Non-pigmented ciliary epithelial cell (primary cell): Measurements from ENCODE around the gene PPM1J.
"Not testable (repeated sequence)": the region's sequence is repeated elsewhere in the genome, so short reads cannot be mapped to it uniquely, and the experiment has no call there.

Experiments
- DNase-seq: peaks from one replicate; pipeline ENCODE4 v3.0.0-alpha.2; 2010; ENCODE audit warnings: low read depth

The PPM1J gene

GRCh38 chr1:112715264-112716053 is at the start of gene PPM1J:
Gene PPM1J (minus strand): TSS chr1:112715332. CDS start chr1:112715301, 31 bp downstream.
- no peak for DNase-seq

GRCh38 chr1:112762541-112763500 is 47.7 kb upstream of the PPM1J start:
- DNase-seq, result no peak

- DNase-seq, result no peak
Measured at GRCh38 chr1:112761714-112762480, 46.8 kb upstream of the PPM1J start.

GRCh38 chr1:112759228-112759627 is 44.1 kb upstream of the PPM1J start:
- no peak for DNase-seq

- no peak for DNase-seq
Measured at GRCh38 chr1:112754116-112754628, 39.0 kb upstream of the PPM1J start.

- no peak for DNase-seq
Measured at GRCh38 chr1:112748396-112748795, 33.3 kb upstream of the PPM1J start.

GRCh38 chr1:112744009-112744578 is 29.0 kb upstream of the PPM1J start:
- no peak for DNase-seq

- DNase-seq, result no peak
Measured at GRCh38 chr1:112743174-112744008, 28.3 kb upstream of the PPM1J start.

- no peak for DNase-seq
Measured at GRCh38 chr1:112737573-112737972, 22.4 kb upstream of the PPM1J start.

- DNase-seq, result peak; percentile 65
Measured at GRCh38 chr1:112735752-112736151, 20.6 kb upstream of the PPM1J start.

GRCh38 chr1:112731451-112731850 is 16.3 kb upstream of the PPM1J start:
- no peak for DNase-seq

- no peak for DNase-seq
Measured at GRCh38 chr1:112729909-112730308, 14.8 kb upstream of the PPM1J start.

- DNase-seq, result not testable (repeated sequence)
Measured at GRCh38 chr1:112729011-112729410, 13.9 kb upstream of the PPM1J start.

- not testable (repeated sequence) for DNase-seq
Measured at GRCh38 chr1:112728306-112728971, 13.3 kb upstream of the PPM1J start.

- DNase-seq, result no peak
Measured at GRCh38 chr1:112727716-112728115, 12.6 kb upstream of the PPM1J start.

- not testable (repeated sequence) for DNase-seq
Measured at GRCh38 chr1:112724240-112724639, 9.1 kb upstream of the PPM1J start.

- no peak for DNase-seq
Measured at GRCh38 chr1:112723511-112723839, 8.3 kb upstream of the PPM1J start.

- no peak for DNase-seq
Measured at GRCh38 chr1:112722601-112723510, 7.7 kb upstream of the PPM1J start.

- DNase-seq, result no peak
Measured at GRCh38 chr1:112721966-112722524, 6.9 kb upstream of the PPM1J start.
